Neural cell (in vitro differentiated cells): Measurements from ENCODE around the gene EDIL3. TPM values are rescaled to one million over a fixed set of nuclear protein-coding genes. Genes with fewer than 3 reads are reported as not detected.

Experiments
- H2AFZ ChIP-seq: fragments of 200-600, 300-800 bp; sonication (generic), shearing (Covaris generic); 2 replicates; pipeline ENCODE4 v1.6.0; 2014; ENCODE audit warnings: low read depth, mild to moderate bottlenecking, antibody characterized with exemption, low read length, moderate library complexity
- H3F3A ChIP-seq: fragments of 200-600 bp; shearing (Covaris generic); 2 replicates; pipeline ENCODE4 v1.6.1; 2016; ENCODE audit warnings: mild to moderate bottlenecking, moderate library complexity, mixed read lengths, antibody characterized with exemption, low read length; ENCODE audit not compliant: insufficient read depth, poor library complexity, severe bottlenecking
- H3K27ac ChIP-seq: fragments of 200-600, 300-800 bp; sonication (generic), shearing (Covaris generic); 2 replicates; pipeline ENCODE4 v1.5.1; 2014; ENCODE audit warnings: mild to moderate bottlenecking, low read length, moderate library complexity
- H3K27me3 ChIP-seq: fragments of 300-800, 200-600 bp; sonication (generic), shearing (Covaris generic); 2 replicates; pipeline ENCODE4 v1.6.0; 2014; ENCODE audit warnings: mild to moderate bottlenecking, low read depth, low read length, moderate library complexity; ENCODE audit not compliant: insufficient read depth
- H3K36me3 ChIP-seq: fragments of 300-800, 200-600 bp; sonication (generic), shearing (Covaris generic); 2 replicates; pipeline ENCODE4 v1.5.1; 2014; ENCODE audit warnings: mild to moderate bottlenecking, antibody characterized with exemption, low read length, moderate library complexity; ENCODE audit not compliant: insufficient read depth
- H3K4me2 ChIP-seq: fragments of 300-800, 200-600 bp; sonication (generic), shearing (Covaris generic); 2 replicates; pipeline ENCODE4 v1.6.0; 2014; ENCODE audit warnings: mild to moderate bottlenecking, low read length
- H3K4me3 ChIP-seq: fragments of 300-800, 200-600 bp; sonication (generic), shearing (Covaris generic); 2 replicates; pipeline ENCODE4 v1.5.1; 2014; ENCODE audit warnings: mild to moderate bottlenecking, low read length, moderate library complexity
- H3K79me2 ChIP-seq: fragments of 200-600 bp; shearing (Covaris generic); replicated peaks from 2 replicates; pipeline ENCODE4 v1.6.0; 2014; ENCODE audit warnings: mild to moderate bottlenecking, low read length, moderate library complexity; ENCODE audit not compliant: insufficient read depth
- H3K9ac ChIP-seq: fragments of 300-800, 200-600 bp; sonication (generic), shearing (Covaris generic); 2 replicates; pipeline ENCODE4 v1.6.1; 2016; ENCODE audit warnings: mild to moderate bottlenecking, low read length, mixed read lengths
- H3K9me2 ChIP-seq: fragments of 200-600 bp; shearing (Covaris generic); 2 replicates; pipeline ENCODE4 v1.6.1; 2016; ENCODE audit warnings: mild to moderate bottlenecking, low read length, mixed read lengths; ENCODE audit not compliant: insufficient read depth
- H3K9me3 ChIP-seq: fragments of 200-600, 300-800 bp; sonication (generic), shearing (Covaris generic); 2 replicates; pipeline ENCODE4 v1.6.1; 2016; ENCODE audit warnings: mild to moderate bottlenecking, mixed run types, low read length, moderate library complexity, mixed read lengths
- H4K20me1 ChIP-seq: fragments of 200-600 bp; shearing (Covaris generic); 2 replicates; pipeline ENCODE4 v1.6.1; 2016; ENCODE audit warnings: mild to moderate bottlenecking, mixed run types; ENCODE audit not compliant: insufficient read depth
- CTCF ChIP-seq: fragments of 450-650 bp; IDR thresholded peaks from 2 replicates; pipeline ENCODE4 v1.5.1; 2014; ENCODE audit warnings: antibody characterized with exemption, mild to moderate bottlenecking, moderate library complexity; ENCODE audit not compliant: poor library complexity, severe bottlenecking
- EP300 ChIP-seq: fragments of 450-650 bp; conservative IDR thresholded peaks from 2 replicates; pipeline ENCODE4 v1.6.1; 2014; ENCODE audit warnings: antibody characterized with exemption, mild to moderate bottlenecking, moderate library complexity; ENCODE audit not compliant: poor library complexity, severe bottlenecking
- EZH2 ChIP-seq: fragments of 200-600, 300-800 bp; shearing (Covaris generic), sonication (generic); IDR thresholded peaks from 2 replicates; pipeline ENCODE4 v1.6.1; 2014; ENCODE audit warnings: antibody characterized with exemption, low read length, borderline replicate concordance, mild to moderate bottlenecking; ENCODE audit not compliant: insufficient read depth, poor library complexity, severe bottlenecking
- MXI1 ChIP-seq: fragments of 450-650 bp; conservative IDR thresholded peaks from 2 replicates; pipeline ENCODE4 v1.6.1; 2014; ENCODE audit warnings: antibody characterized with exemption, mild to moderate bottlenecking; ENCODE audit not compliant: poor library complexity, severe bottlenecking
- POLR2AphosphoS5 ChIP-seq: IDR thresholded peaks from 2 replicates; pipeline ENCODE4 v1.6.1; 2012
- RAD21 ChIP-seq: fragments of 450-650 bp; conservative IDR thresholded peaks from 2 replicates; pipeline ENCODE4 v1.6.1; 2014; ENCODE audit warnings: antibody characterized with exemption, mild to moderate bottlenecking, moderate library complexity
- REST ChIP-seq: IDR thresholded peaks from 2 replicates; pipeline ENCODE4 v1.6.1; 2012; ENCODE audit warnings: borderline replicate concordance
- SMC3 ChIP-seq: fragments of 450-650 bp; conservative IDR thresholded peaks from 2 replicates; pipeline ENCODE4 v1.6.1; 2014; ENCODE audit warnings: antibody characterized with exemption, mild to moderate bottlenecking, moderate library complexity; ENCODE audit not compliant: poor library complexity
- TAF1 ChIP-seq: IDR thresholded peaks from 2 replicates; pipeline ENCODE4 v1.6.1; 2012; ENCODE audit warnings: low read depth
- polyA plus RNA-seq: library from polyadenylated mRNA; depleted of rRNA; stranded (reverse); fragments of >200 nt; gene quantifications from 2 replicates; pipeline ENCODE4 v1.2.3, GENCODE V29; 2014

The EDIL3 gene
- polyA plus RNA-seq, 1 donor from 2014 or later, result 6.1 TPM

DNA sequence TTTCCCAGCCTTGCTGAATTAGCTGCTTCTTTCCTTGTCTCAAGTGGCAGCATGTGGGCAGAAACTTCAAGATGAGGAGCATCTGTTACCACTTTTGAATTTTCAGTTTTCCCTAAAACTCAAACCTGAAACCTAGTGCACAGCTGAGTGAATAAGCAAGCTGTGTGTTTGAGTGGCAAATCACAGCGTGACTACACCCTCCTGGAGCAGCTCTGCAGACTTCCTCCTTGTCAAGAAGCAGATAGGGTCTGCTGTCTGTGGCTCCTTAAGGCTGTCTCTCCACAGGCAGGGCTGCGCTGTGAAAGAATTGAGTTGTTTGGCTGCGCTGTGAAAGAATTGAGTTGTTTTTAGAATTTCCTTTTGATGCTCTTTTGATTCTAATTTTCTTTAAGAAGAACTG, 484.4 kb downstream of the EDIL3 start:
- Histone ChIP-seq H3K4me2 (no peak overlapping the region), H3K9me2 (no peaks in the 10 kb centered on the region), H3K79me2 (no peaks in the 10 kb centered on the region), H4K20me1 (no peaks in the 10 kb centered on the region), H3K4me3 (no peak overlapping the region), H3K36me3 (no peaks in the 10 kb centered on the region), H2AFZ (no peak overlapping the region), H3K9ac (no peak overlapping the region), H3K9me3 (no peaks in the 10 kb centered on the region), H3F3A (peaks cover 4% of the 10 kb centered on the region), H3K27ac (no peak overlapping the region), H3K27me3 (no peaks in the 10 kb centered on the region)
- no peak for TF ChIP-seq RAD21
- no peak for TF ChIP-seq CTCF
- TF ChIP-seq POLR2AphosphoS5, result no peak
- no peak for TF ChIP-seq REST
- TF ChIP-seq TAF1, result no peak
- no peak for TF ChIP-seq EZH2
- no peak for TF ChIP-seq EP300
- no peak for TF ChIP-seq SMC3
- no peak for TF ChIP-seq MXI1

- H3K4me2 ChIP-seq, result no peak overlapping the region
- no peak overlapping the region for H2AFZ ChIP-seq
- H3K9ac ChIP-seq, result no peak overlapping the region
- H3K4me3 ChIP-seq, result no peak overlapping the region
- no peaks in the 10 kb centered on the region for H3K9me3 ChIP-seq
- TF ChIP-seq SMC3 (no peak), EZH2 (no peak), TAF1 (no peak), CTCF (no peak), REST (no peak), RAD21 (no peak), EP300 (no peak), POLR2AphosphoS5 (no peak), MXI1 (no peak)
- H3K9me2 ChIP-seq, result no peaks in the 10 kb centered on the region
- H3F3A ChIP-seq, result peaks cover 4% of the 10 kb centered on the region
- no peaks in the 10 kb centered on the region for H3K36me3 ChIP-seq
- no peaks in the 10 kb centered on the region for H3K79me2 ChIP-seq
- no peak overlapping the region for H3K27ac ChIP-seq
- H4K20me1 ChIP-seq, result no peaks in the 10 kb centered on the region
- no peaks in the 10 kb centered on the region for H3K27me3 ChIP-seq
Observed at GRCh38 chr5:83899326-83899970, 485.2 kb downstream of the EDIL3 start.
